IMR-90 (cell line): ENCODE data around the gene CATSPERZ.

ENCODE experiments used
- CEBPB ChIP-seq: IDR thresholded peaks from 2 replicates; pipeline ENCODE4 v1.6.1; 2012; ENCODE audit warnings: low read depth, low read length, improper control_type of control experiment
- CHD1 ChIP-seq: IDR thresholded peaks from 2 replicates; pipeline ENCODE4 v1.6.1; 2012; ENCODE audit warnings: low read depth, low read length, improper control_type of control experiment
- ELK1 ChIP-seq: fragments of 150-350 bp; IDR thresholded peaks from 2 replicates; pipeline ENCODE4 v1.6.1; 2016; ENCODE audit warnings: low read depth, mild to moderate bottlenecking, low read length, moderate library complexity, borderline replicate concordance
- MXI1 ChIP-seq: IDR thresholded peaks from 2 replicates; pipeline ENCODE4 v1.6.1; 2012; ENCODE audit warnings: low read depth, mild to moderate bottlenecking, low read length, moderate library complexity, borderline replicate concordance
- NFE2L2 ChIP-seq: fragments of 150-350 bp; IDR thresholded peaks from 2 replicates; pipeline ENCODE4 v1.6.1; 2016; ENCODE audit warnings: low read depth, mild to moderate bottlenecking, low read length
- POLR2A ChIP-seq: IDR thresholded peaks from 2 replicates; pipeline ENCODE4 v1.6.1; 2012; ENCODE audit warnings: mild to moderate bottlenecking, low read depth, low read length
- SMC3 ChIP-seq: fragments of 150-350 bp; IDR thresholded peaks from 2 replicates; pipeline ENCODE4 v1.6.1; 2016; ENCODE audit warnings: low read depth, mild to moderate bottlenecking, antibody characterized with exemption, low read length, moderate library complexity
- TF ChIP-seq, protein P1 (sequence below): conservative IDR thresholded peaks from 2 replicates; pipeline ENCODE4 v1.5.1; 2012; ENCODE audit warnings: mild to moderate bottlenecking, low read depth, low read length, improper control_type of control experiment

GRCh38 chr11:64324692-64325469 is 24.7 kb downstream of the CATSPERZ start:
- TF ChIP-seq, protein P1, sequence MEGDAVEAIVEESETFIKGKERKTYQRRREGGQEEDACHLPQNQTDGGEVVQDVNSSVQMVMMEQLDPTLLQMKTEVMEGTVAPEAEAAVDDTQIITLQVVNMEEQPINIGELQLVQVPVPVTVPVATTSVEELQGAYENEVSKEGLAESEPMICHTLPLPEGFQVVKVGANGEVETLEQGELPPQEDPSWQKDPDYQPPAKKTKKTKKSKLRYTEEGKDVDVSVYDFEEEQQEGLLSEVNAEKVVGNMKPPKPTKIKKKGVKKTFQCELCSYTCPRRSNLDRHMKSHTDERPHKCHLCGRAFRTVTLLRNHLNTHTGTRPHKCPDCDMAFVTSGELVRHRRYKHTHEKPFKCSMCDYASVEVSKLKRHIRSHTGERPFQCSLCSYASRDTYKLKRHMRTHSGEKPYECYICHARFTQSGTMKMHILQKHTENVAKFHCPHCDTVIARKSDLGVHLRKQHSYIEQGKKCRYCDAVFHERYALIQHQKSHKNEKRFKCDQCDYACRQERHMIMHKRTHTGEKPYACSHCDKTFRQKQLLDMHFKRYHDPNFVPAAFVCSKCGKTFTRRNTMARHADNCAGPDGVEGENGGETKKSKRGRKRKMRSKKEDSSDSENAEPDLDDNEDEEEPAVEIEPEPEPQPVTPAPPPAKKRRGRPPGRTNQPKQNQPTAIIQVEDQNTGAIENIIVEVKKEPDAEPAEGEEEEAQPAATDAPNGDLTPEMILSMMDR, result no peak
- no peak for TF ChIP-seq NFE2L2
- TF ChIP-seq ELK1, result no peak
- TF ChIP-seq POLR2A, result no peak
- TF ChIP-seq SMC3, result no peak
- no peak for TF ChIP-seq CHD1
- no peak for TF ChIP-seq CEBPB
- TF ChIP-seq MXI1, result no peak
